GM21381 (cell line): ENCODE results near the gene NHSL2.

Experiments
- ATAC-seq: cut with Tn5 transposase; IDR thresholded peaks from one replicate; pipeline ENCODE4 v1.9.1; 2021; ENCODE audit warnings: mild to moderate bottlenecking, moderate library complexity; ENCODE audit not compliant: unreplicated experiment

Gene NHSL2

GRCh38 chrX:72016881-72017783 is 106.5 kb downstream of the NHSL2 start:
- no peak for ATAC-seq

DNA sequence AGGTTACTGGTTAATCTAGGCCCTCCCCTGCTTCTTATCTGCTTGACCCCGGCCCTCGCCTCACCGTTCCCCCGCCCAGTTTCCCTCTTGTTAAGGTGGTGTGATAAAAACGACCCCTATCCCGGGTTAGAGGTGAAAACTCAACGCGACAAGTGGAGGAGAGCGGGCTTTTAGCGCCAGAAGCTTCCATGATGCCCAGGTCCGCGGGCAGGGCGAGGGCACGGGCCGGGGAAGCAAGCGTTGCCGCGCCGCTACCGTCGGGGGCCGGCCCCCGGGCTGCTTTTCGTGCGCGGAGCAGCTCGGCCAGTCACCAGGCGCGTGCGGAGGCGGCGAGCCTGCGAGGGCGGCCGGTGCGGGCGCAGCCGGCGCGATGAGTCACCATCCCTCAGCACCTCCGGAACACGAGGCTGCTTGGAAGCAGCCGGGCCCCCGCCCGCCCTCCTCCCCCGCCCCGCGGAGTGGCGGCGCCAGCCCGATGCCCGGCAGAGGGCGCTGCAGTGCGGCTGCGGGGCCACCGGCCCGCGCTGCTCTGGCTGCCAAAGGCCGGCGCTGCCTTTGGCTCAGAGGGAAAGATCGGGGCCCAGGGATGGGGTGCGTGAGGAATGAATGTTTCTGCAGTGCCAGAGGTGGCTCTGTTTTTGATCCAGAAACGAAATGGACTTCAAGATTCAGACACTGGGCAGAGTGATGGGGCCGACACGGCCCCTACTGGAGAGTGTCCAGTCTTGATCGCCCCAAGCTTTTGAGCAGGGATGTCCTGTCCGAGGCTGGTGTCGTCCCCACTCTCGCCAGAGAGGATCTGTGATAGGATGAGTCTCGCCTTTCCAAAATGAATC is 107.8 kb downstream of the NHSL2 start:
- ATAC-seq: peak; percentile 66

- ATAC-seq: no peak
Observed at GRCh38 chrX:72019487-72019886, 108.8 kb downstream of the NHSL2 start.

GRCh38 chrX:72020204-72020603 is 109.6 kb downstream of the NHSL2 start:
- no peak for ATAC-seq

GRCh38 chrX:72020788-72021187 is 110.1 kb downstream of the NHSL2 start:
- ATAC-seq: peak; percentile 65

GRCh38 chrX:72021975-72022374 is 111.3 kb downstream of the NHSL2 start:
- ATAC-seq: no peak

- ATAC-seq: no peak
Observed at GRCh38 chrX:72023071-72023470, 112.4 kb downstream of the NHSL2 start.

- no peak for ATAC-seq
Observed at GRCh38 chrX:72025236-72025770, 114.7 kb downstream of the NHSL2 start.

DNA sequence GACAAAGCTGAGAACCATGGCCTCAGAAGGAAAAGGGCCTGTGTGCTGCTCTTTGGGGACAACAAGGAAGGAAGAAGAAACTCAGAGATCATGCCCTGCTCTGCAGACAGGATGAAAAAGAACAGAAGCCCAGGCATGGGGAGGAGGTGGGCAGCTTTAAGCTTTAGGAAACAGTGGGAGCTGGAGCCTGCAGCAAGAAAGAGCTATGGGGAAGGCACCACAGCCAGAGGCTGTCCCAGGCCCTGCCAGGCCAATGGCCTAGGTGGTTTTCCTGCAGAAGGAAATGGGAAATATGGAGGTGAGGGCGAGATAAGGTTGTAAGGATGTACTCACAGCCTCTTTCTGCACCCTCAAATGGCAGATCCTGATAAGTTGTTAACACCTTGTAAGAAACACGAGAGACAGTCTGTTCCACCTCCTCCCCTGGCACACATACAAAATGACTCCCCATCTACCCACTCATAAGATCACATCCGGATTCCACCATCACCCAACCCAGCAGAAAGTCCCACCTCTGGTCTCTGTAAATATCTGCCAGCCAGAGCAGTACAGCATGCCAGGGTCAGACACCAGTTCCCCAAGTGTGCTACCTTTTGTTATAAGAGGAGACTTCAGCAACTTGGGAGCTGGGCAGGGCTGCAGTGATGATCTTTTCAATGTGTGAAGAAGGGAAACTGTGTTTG is 115.8 kb downstream of the NHSL2 start:
- ATAC-seq: no peak

- ATAC-seq: no peak
Observed at GRCh38 chrX:72027024-72027913, 116.6 kb downstream of the NHSL2 start.

DNA sequence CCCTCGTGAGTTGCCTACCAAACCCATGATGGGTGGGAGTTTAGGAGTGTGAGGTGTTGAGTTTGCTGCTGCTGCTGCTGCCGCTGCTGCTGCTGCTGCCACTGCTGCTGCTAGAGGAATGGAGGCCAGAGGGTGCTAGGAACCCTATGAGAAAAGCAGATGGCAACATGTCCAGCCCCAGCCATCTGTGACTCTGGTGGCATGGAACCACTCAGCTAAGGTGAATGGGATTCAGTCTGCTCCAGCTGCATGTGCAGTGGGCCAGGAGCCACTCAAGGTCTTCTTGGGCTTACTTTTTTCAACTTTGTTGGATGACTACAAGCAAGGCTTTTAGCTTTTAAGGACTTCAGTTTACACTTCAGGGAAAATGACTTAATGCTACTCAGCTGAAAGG is 117.3 kb downstream of the NHSL2 start:
- no peak for ATAC-seq

- no peak for ATAC-seq
Observed at GRCh38 chrX:72028701-72029470, 118.2 kb downstream of the NHSL2 start.

DNA sequence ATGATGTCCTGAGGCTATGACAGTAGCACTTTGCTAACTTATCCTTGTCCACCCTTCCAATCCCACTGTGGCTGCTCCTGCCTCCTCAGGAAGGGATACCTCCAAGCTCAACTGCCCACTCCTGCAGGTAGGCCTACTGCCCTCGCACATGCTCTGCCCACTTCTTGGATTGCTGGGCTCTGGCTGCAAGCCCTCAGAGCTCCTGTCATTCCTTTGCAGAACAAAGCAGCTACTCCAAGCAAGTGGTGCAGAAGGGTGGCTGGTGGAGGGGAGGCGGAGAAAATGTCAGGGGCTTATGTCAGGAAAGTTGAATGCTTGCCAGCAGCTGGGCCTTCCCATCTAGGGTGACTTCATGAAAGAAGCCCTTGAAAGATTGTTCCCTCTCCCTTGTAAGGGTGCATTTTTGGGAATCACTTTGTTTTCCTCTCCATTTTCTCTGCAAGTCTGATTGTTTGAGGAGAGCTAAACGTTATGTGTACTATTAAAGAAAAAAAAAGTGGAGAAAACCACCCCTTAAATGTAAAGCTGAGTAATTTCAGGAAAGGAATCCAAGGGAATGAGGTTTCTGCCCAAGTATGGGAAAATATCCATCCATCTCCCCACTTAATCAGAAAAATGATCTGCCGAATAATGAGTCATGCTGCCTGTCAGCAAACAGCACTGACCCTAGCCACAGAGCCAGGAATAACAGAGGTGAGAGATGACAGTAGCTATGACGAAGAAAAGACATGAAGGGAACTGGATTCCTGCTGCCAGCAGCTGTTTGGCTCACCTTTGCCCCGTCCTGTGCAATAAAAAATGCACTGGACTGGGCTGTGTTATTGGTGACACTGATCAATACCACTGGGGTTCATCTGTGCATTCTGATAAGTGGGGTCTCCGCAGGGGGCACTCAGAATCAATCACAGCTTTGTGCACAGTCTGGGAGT is 119.1 kb downstream of the NHSL2 start:
- ATAC-seq: no peak

GRCh38 chrX:72030431-72030830 is 119.8 kb downstream of the NHSL2 start:
- no peak for ATAC-seq

GRCh38 chrX:72031118-72031517 is 120.5 kb downstream of the NHSL2 start:
- ATAC-seq: no peak

DNA sequence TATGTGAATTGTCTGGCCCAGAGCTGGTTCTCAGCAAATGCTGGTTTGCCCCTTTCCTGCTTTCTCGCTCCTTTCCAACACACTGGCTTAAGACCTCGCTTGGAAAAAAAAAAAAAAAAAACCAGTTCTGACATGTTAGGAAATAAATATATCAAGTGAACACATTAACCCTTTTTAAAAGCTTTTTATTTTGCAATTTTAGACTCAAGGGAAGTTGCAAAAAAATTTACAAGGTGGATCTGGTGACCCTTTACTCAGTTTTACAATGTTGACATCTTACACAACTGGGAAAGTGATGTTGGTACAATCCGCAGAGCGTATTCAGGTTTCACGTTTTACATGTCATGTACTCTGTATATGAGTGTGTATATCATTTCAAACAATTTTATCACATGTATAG is 121.0 kb downstream of the NHSL2 start:
- ATAC-seq: no peak

- no peak for ATAC-seq
Observed at GRCh38 chrX:72037601-72038000, 127.0 kb downstream of the NHSL2 start.

DNA sequence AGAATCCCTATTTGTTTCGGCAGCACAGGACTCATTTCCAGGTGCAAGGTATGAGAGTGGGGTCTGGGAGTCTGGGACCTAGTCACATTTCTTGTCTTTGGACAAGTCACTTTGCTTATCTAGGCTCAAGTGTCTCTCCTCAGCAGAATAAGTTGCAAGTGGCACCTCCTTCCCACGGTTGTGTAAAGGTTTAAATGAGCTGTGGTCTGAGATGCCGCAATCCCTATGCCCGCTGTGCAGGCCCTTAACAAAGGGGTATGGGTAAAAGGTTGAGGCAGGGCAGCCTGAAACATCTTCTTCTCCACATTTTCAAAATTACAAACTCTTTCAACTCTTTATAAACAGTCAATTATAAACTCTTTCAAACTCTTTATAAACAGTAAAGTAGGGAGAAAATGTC is 127.4 kb downstream of the NHSL2 start:
- no peak for ATAC-seq
